Body of pancreas (tissue), 4 donors: Measurements from ENCODE around the gene UBL4A.

Experiments used
- CTCF ChIP-seq, 7 experiments: fragments of 450-650 bp in 4 of 7; fragments of 200-600 bp in 3 of 7; sonication (generic) in 3 of 7; IDR thresholded peaks; one replicate each; pipeline ENCODE4 v1.5.1; 2016 to 2019; ENCODE audit warnings: antibody characterized with exemption in 7 of 7
- POLR2A ChIP-seq, 3 donors: fragments of 450-650 bp; IDR thresholded peaks; one replicate each; pipeline ENCODE4 v1.6.1; 2016; ENCODE audit warnings: antibody characterized with exemption in 3 of 3, mild to moderate bottlenecking in 2 of 3

DNA sequence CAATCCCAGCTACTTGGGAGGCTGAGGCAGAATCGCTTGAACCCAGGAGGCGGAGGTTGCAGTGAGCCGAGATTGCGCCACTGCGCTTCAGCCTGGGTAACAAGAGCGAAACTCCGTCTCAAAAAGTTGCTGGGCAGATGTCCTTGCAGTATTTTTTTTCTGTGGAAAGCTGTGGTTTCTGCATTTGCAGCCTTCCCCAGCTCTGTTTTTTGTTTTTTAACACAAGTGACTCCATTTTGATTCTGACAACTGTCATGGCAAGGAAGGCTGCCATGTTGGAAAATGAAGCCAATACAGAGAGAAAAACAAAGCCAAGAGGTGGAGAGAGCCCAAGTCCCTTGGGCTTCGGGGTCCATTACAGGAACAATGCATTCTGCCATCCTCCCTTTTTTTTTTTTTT is 15.7 kb upstream of the UBL4A start:
- no peak for TF ChIP-seq CTCF (IDR thresholded peaks at IDR 0.05)
- no peak for TF ChIP-seq POLR2A (IDR thresholded peaks at IDR 0.05)
